SK-N-SH (cell line): ENCODE measurements around the gene TAMALIN. TPM values are rescaled to one million over a fixed set of nuclear protein-coding genes. Genes with fewer than 3 reads are reported as not detected.

Experiments used
- CTCF ChIA-PET: fragments of 300-600, 350-600 bp; formaldehyde crosslinking; extraction: SDS; loops from one replicate; lab custom pipeline; 2021; lab: Yijun Ruan, JAX
- POLR2A ChIA-PET: fragments of 350-600 bp; sonication (Branson Sonifier 250); formaldehyde crosslinking; extraction: SDS; loops from one replicate; lab custom pipeline; 2020; ENCODE audit warnings: antibody characterized with exemption, inconsistent platforms; lab: Yijun Ruan, JAX
- DNase-seq: peaks from one replicate; pipeline ENCODE4 v3.0.0; 2012
- H2AFZ ChIP-seq: fragments of 200-600 bp; sonication (generic); 2 replicates; pipeline ENCODE4 v1.8.1; 2016; ENCODE audit warnings: antibody characterized with exemption, mild to moderate bottlenecking, low read depth
- H3F3A ChIP-seq: fragments of 200-600 bp; sonication (generic); replicated peaks from 2 replicates; pipeline ENCODE3; 2016; ENCODE audit warnings: antibody characterized with exemption, mild to moderate bottlenecking; ENCODE audit not compliant: insufficient read depth
- H3K27ac ChIP-seq, 2 experiments: fragments of 200-500 bp in 1 of 2; fragments of 200-600 bp in 1 of 2; sonication (Bioruptor generic) in 1 of 2; sonication (generic), shearing (Covaris generic) in 1 of 2; 2 replicates each; pipeline versions ENCODE4 v1.5.1 to v1.6.1; 2014 to 2016; ENCODE audit warnings: low read depth in 2 of 2, inconsistent platforms in 1 of 2, low read length in 1 of 2, mild to moderate bottlenecking in 1 of 2, mixed read lengths in 1 of 2
- H3K27me3 ChIP-seq: fragments of 200-600 bp; sonication (generic), shearing (Covaris generic); 2 replicates; pipeline ENCODE4 v1.6.1; 2016; ENCODE audit warnings: mixed run types; ENCODE audit not compliant: insufficient read depth
- H3K36me3 ChIP-seq, 2 experiments: fragments of 200-500 bp in 1 of 2; fragments of 200-600 bp in 1 of 2; sonication (Bioruptor generic) in 1 of 2; sonication (generic) in 1 of 2; replicated peaks in 1 of 2; 2 replicates each; pipeline versions ENCODE3 to v1.5.1; 2014 to 2016; ENCODE audit warnings: low read length in 1 of 2, mild to moderate bottlenecking in 1 of 2; ENCODE audit not compliant: insufficient read depth in 2 of 2, control insufficient read depth in 1 of 2
- H3K4me1 ChIP-seq, 2 experiments: fragments of 200-500 bp in 1 of 2; fragments of 200-600 bp in 1 of 2; sonication (Bioruptor generic) in 1 of 2; sonication (generic), shearing (Covaris generic) in 1 of 2; 2 replicates each; pipeline versions ENCODE4 v1.5.1 to v1.6.1; 2014 to 2016; ENCODE audit warnings: low read depth in 1 of 2, low read length in 1 of 2, mixed run types in 1 of 2; ENCODE audit not compliant: insufficient read depth in 2 of 2, control insufficient read depth in 1 of 2
- H3K4me2 ChIP-seq: fragments of 200-600 bp; sonication (generic), shearing (Covaris generic); 2 replicates; pipeline ENCODE4 v1.6.1; 2017; ENCODE audit warnings: mixed run types
- H3K4me3 ChIP-seq, 2 experiments: fragments of 200-500 bp in 1 of 2; fragments of 200-600 bp in 1 of 2; sonication (Bioruptor generic) in 1 of 2; sonication (generic), shearing (Covaris generic) in 1 of 2; 2 replicates each; pipeline versions ENCODE4 v1.5.1 to v1.8.1; 2014 to 2016; ENCODE audit warnings: low read depth in 2 of 2, inconsistent platforms in 1 of 2, low read length in 1 of 2, mild to moderate bottlenecking in 1 of 2, mixed read lengths in 1 of 2, moderate library complexity in 1 of 2
- H3K79me2 ChIP-seq: fragments of 200-600 bp; sonication (generic); 2 replicates; pipeline ENCODE4 v1.8.1; 2017; ENCODE audit warnings: mild to moderate bottlenecking; ENCODE audit not compliant: insufficient read depth
- H3K9ac ChIP-seq: fragments of 200-600 bp; sonication (generic); 2 replicates; pipeline ENCODE4 v1.6.1; 2017; ENCODE audit warnings: mixed run types
- H3K9me2 ChIP-seq: fragments of 200-600 bp; sonication (generic); 2 replicates; pipeline ENCODE4 v1.6.1; 2017; ENCODE audit warnings: mixed run types
- H3K9me3 ChIP-seq: fragments of 200-600 bp; sonication (generic); 2 replicates; pipeline ENCODE4 v1.6.1; 2017; ENCODE audit warnings: mixed run types, mild to moderate bottlenecking, moderate library complexity
- H4K20me1 ChIP-seq: fragments of 200-600 bp; sonication (generic); 2 replicates; pipeline ENCODE4 v1.6.1; 2017; ENCODE audit warnings: mild to moderate bottlenecking, mixed run types; ENCODE audit not compliant: insufficient read depth
- CHD2 ChIP-seq: fragments of 150-350 bp; IDR thresholded peaks from 2 replicates; pipeline ENCODE4 v1.6.1; 2018; ENCODE audit warnings: low read length; ENCODE audit not compliant: partially characterized antibody
- CTCF ChIP-seq: fragments of 200-600 bp; sonication (generic); IDR thresholded peaks from 2 replicates; pipeline ENCODE4 v1.6.1; 2017; ENCODE audit warnings: antibody characterized with exemption, mild to moderate bottlenecking, moderate library complexity
- ELF1 ChIP-seq: IDR thresholded peaks from 2 replicates; pipeline ENCODE4 v1.4.0; 2012
- EP300 ChIP-seq, 2 experiments: IDR thresholded peaks; 2 replicates each; pipeline versions ENCODE4 v1.4.0 to v1.6.1; 2012; ENCODE audit warnings: borderline replicate concordance in 1 of 2, low read depth in 1 of 2, low read length in 1 of 2
- EZH2phosphoT487 ChIP-seq: fragments of 200-600 bp; sonication (generic); IDR thresholded peaks from 2 replicates; pipeline ENCODE4 v1.6.1; 2017; ENCODE audit warnings: low read depth, mixed run types, mild to moderate bottlenecking, antibody characterized with exemption, moderate library complexity, borderline replicate concordance
- FOSL2 ChIP-seq: IDR thresholded peaks from 2 replicates; pipeline ENCODE4 v1.4.0; 2012; ENCODE audit warnings: low read depth, mild to moderate bottlenecking, moderate library complexity, borderline replicate concordance
- GATA2 ChIP-seq: sonication (generic); formaldehyde crosslinking; IDR thresholded peaks from 2 replicates; pipeline ENCODE4 v1.5.0; 2020; ENCODE audit warnings: mild to moderate bottlenecking, missing genetic modification reagents
- JUND ChIP-seq: IDR thresholded peaks from 2 replicates; pipeline ENCODE4 v1.4.0; 2012
- MAX ChIP-seq: IDR thresholded peaks from 2 replicates; pipeline ENCODE4 v1.4.0; 2012; ENCODE audit warnings: low read depth
- MEF2A ChIP-seq: IDR thresholded peaks from 2 replicates; pipeline ENCODE4 v1.4.0; 2012; ENCODE audit warnings: low read depth, borderline replicate concordance
- MXI1 ChIP-seq: IDR thresholded peaks from 2 replicates; pipeline ENCODE4 v1.6.1; 2012; ENCODE audit warnings: mild to moderate bottlenecking, low read depth, low read length, improper control_type of control experiment
- NRF1 ChIP-seq: IDR thresholded peaks from 2 replicates; pipeline ENCODE4 v1.6.1; 2012; ENCODE audit warnings: low read depth, mild to moderate bottlenecking, low read length
- POLR2AphosphoS5 ChIP-seq: IDR thresholded peaks from 2 replicates; pipeline ENCODE4 v1.6.1; 2012; ENCODE audit warnings: low read depth, low read length
- REST ChIP-seq: IDR thresholded peaks from 2 replicates; pipeline ENCODE4 v1.6.1; 2012; ENCODE audit warnings: mild to moderate bottlenecking, low read depth, low read length, moderate library complexity
- RFX5 ChIP-seq: IDR thresholded peaks from 2 replicates; pipeline ENCODE4 v1.6.1; 2012; ENCODE audit warnings: mild to moderate bottlenecking, improper control_type of control experiment, low read length
- TAF1 ChIP-seq: IDR thresholded peaks from 2 replicates; pipeline ENCODE4 v1.6.1; 2012; ENCODE audit warnings: low read depth, mild to moderate bottlenecking, low read length, moderate library complexity, borderline replicate concordance
- USF1 ChIP-seq: IDR thresholded peaks from 2 replicates; pipeline ENCODE4 v1.4.0; 2012; ENCODE audit warnings: low read depth, borderline replicate concordance
- ZBTB33 ChIP-seq: IDR thresholded peaks from 2 replicates; pipeline ENCODE4 v1.4.0; 2012; ENCODE audit warnings: low read depth, borderline replicate concordance
- WGBS: methylation state at CpG from one replicate; pipeline ENCODE4 v1.1.6; 2017; ENCODE audit warnings: low lambda C conversion rate; 5-methylcytosine and 5-hydroxymethylcytosine counted together
- polyA plus RNA-seq, 3 experiments: library from polyadenylated mRNA; depleted of rRNA; stranded (reverse); fragments of >200 nt; gene quantifications; 2 replicates each; pipeline ENCODE4 v1.2.3, GENCODE V29; 2012
- TF ChIP-seq, protein P1 (sequence below): fragments of 150-350 bp; IDR thresholded peaks from 2 replicates; pipeline ENCODE4 v1.6.1; 2017; ENCODE audit warnings: antibody characterized with exemption, low read length, low read depth, borderline replicate concordance
- TF ChIP-seq, protein P2 (sequence below): IDR thresholded peaks from 2 replicates; pipeline ENCODE4; 2012

Gene TAMALIN
- polyA plus RNA-seq, 1 of the 3 experiments (the other 2 are of a cell fraction), result 2.4 TPM

DNA sequence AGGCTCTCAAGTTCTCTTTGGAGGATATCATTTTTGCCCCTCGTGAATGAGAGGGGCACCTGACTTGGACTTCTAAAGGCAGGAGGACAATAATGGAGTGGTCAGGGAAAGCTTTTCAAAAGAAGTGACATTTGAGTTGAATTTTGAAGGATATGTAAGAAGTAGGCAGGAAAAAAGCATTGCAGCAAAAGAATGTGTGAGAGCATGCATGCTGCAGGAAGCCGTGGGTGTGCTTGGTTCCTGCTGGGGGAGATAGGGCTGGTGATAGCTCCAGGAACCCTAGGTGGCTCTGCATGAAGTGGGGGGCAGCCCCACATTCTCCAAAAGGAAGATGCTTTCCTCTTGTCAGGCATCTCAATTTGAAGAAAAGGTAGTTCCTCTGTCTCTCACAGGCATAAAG, 32.1 kb upstream of the TAMALIN start:
- peaks cover 31% of the 10 kb centered on the region in 2 experiments; a peak in 3 of 4 replicates for H3K4me1 ChIP-seq
- H3K36me3 ChIP-seq, result peaks cover 0 to 23% of the 10 kb centered on the region in 2 experiments
- H3K4me2 ChIP-seq, result no peak overlapping the region
- no peaks in the 10 kb centered on the region for H3K27me3 ChIP-seq
- 92% methylated on average over 2 of the region's 2 CpGs for WGBS
- H3K9me2 ChIP-seq, result no peaks in the 10 kb centered on the region
- POLR2A ChIA-PET, result no interaction called here
- CTCF ChIA-PET, result interaction anchor here (1.0 to 5.6 kb wide), 7 partner anchors 18 to 80 kb away, joined by 3 to 63 read pairs (median 3); no protein-coding TSS in a partner anchor
- peaks cover 9% of the 10 kb centered on the region for H3F3A ChIP-seq
- no peak overlapping the region; a peak in 1 of 4 replicates for H3K27ac ChIP-seq
- TF ChIP-seq NRF1 (no peak), RFX5 (no peak), CTCF (no peak), CHD2 (no peak), ZBTB33 (no peak), TAF1 (no peak), MXI1 (no peak), EP300 (IDR thresholded peaks at IDR 0.05; ENCODE audit: borderline replicate concordance in 1 of 2, low read depth in 1 of 2, low read length in 1 of 2) (no peak), GATA2 (CRISPR knock-in tag) (no peak), POLR2AphosphoS5 (no peak), MAX (no peak), FOSL2 (no peak), MEF2A (no peak), EZH2phosphoT487 (no peak), REST (no peak), JUND (no peak), USF1 (no peak), ELF1 (no peak)
- TF ChIP-seq, protein P1, sequence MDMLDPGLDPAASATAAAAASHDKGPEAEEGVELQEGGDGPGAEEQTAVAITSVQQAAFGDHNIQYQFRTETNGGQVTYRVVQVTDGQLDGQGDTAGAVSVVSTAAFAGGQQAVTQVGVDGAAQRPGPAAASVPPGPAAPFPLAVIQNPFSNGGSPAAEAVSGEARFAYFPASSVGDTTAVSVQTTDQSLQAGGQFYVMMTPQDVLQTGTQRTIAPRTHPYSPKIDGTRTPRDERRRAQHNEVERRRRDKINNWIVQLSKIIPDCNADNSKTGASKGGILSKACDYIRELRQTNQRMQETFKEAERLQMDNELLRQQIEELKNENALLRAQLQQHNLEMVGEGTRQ, result no peak
- TF ChIP-seq, protein P2, sequence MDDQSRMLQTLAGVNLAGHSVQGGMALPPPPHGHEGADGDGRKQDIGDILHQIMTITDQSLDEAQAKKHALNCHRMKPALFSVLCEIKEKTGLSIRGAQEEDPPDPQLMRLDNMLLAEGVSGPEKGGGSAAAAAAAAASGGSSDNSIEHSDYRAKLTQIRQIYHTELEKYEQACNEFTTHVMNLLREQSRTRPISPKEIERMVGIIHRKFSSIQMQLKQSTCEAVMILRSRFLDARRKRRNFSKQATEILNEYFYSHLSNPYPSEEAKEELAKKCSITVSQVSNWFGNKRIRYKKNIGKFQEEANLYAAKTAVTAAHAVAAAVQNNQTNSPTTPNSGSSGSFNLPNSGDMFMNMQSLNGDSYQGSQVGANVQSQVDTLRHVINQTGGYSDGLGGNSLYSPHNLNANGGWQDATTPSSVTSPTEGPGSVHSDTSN, result no peak
- TF ChIP-seq, all 33 proteins: peak for 0
- DNase-seq, result no peak
- Histone ChIP-seq H3K9me3 (no peaks in the 10 kb centered on the region), H3K9ac (no peak overlapping the region), H4K20me1 (peaks cover 7% of the 10 kb centered on the region), H2AFZ (no peak overlapping the region), H3K79me2 (no peaks in the 10 kb centered on the region), H3K4me3 (no peak overlapping the region)
